Measurements from ENCODE around the gene LGALS16. TPM values are rescaled to one million over a fixed set of nuclear protein-coding genes. Genes with fewer than 3 reads are reported as not detected.

LGALS16 gene
- total RNA-seq, 2 experiments from 2014 or later: not detected

- Mint-ChIP-seq H3K4me1 (ENCODE audit: low read depth) (no peaks in the 10 kb centered on the region), H3K36me3 (ENCODE audit: low read depth) (no peaks in the 10 kb centered on the region), H3K9me3 (no peaks in the 10 kb centered on the region), H3K4me3 (no peak overlapping the region), H3K27me3 (peaks cover 93% of the 10 kb centered on the region), H3K27ac (no peak overlapping the region)
- ATAC-seq (ENCODE audit: poor library complexity): no peak
- ChIA-PET CTCF (no interaction called here), POLR2A (no interaction called here)
- no peak for TF ChIP-seq CTCF (IDR thresholded peaks at IDR 0.05)
- Histone ChIP-seq H3K9me3 (ENCODE audit: control insufficient read depth in 1 of 2, insufficient read depth in 1 of 2, low read length in 2 of 2) (no peaks in the 10 kb centered on the region), H3K4me3 (ENCODE audit: low read length) (no peak overlapping the region), H3K27ac (ENCODE audit: low read depth in 1 of 2, low read length in 2 of 2) (no peak overlapping the region), H3K36me3 (ENCODE audit: insufficient read depth, low read length) (no peaks in the 10 kb centered on the region), H3K27me3 (ENCODE audit: control insufficient read depth in 1 of 2, insufficient read depth in 2 of 2, low read length in 2 of 2) (peaks cover 26 to 30% of the 10 kb centered on the region in 2 experiments), H3K4me1 (ENCODE audit: insufficient read depth, low read length) (no peaks in the 10 kb centered on the region)
- DNase-seq: no peak
- intact Hi-C loops (cut with DNase I, micrococcal nuclease): no loop called here
Observed at GRCh38 chr19:39641773-39642172, 13.9 kb upstream of the LGALS16 start.

GRCh38 chr19:39643591-39643990 is 12.1 kb upstream of the LGALS16 start:
- intact Hi-C loops (cut with DNase I, micrococcal nuclease): no loop called here
- POLR2A ChIA-PET: no interaction called here
- DNase-seq (no peak), ATAC-seq (ENCODE audit: poor library complexity) (no peak)
- Histone ChIP-seq H3K4me1 (ENCODE audit: insufficient read depth, low read length) (no peaks in the 10 kb centered on the region), H3K27ac (ENCODE audit: low read depth in 1 of 2, low read length in 2 of 2) (no peak overlapping the region), H3K9me3 (ENCODE audit: control insufficient read depth in 1 of 2, insufficient read depth in 1 of 2, low read length in 2 of 2) (no peaks in the 10 kb centered on the region), H3K4me3 (ENCODE audit: low read length) (no peak overlapping the region), H3K36me3 (ENCODE audit: insufficient read depth, low read length) (no peaks in the 10 kb centered on the region), H3K27me3 (ENCODE audit: control insufficient read depth in 1 of 2, insufficient read depth in 2 of 2, low read length in 2 of 2) (peaks cover 13 to 25% of the 10 kb centered on the region in 2 experiments)
- no peaks in the 10 kb centered on the region for H3K4me1 Mint-ChIP-seq (ENCODE audit: low read depth)
- peaks cover 95% of the 10 kb centered on the region for H3K27me3 Mint-ChIP-seq
- CTCF ChIA-PET: no interaction called here
- no peaks in the 10 kb centered on the region for H3K36me3 Mint-ChIP-seq (ENCODE audit: low read depth)
- H3K4me3 Mint-ChIP-seq: no peak overlapping the region
- no peak overlapping the region for H3K27ac Mint-ChIP-seq
- TF ChIP-seq CTCF (IDR thresholded peaks at IDR 0.05): no peak
- H3K9me3 Mint-ChIP-seq: no peaks in the 10 kb centered on the region

GRCh38 chr19:39645800-39646411 is 9.8 kb upstream of the LGALS16 start:
- Histone ChIP-seq H3K27ac (ENCODE audit: low read depth in 1 of 2, low read length in 2 of 2) (no peak overlapping the region), H3K4me3 (ENCODE audit: low read length) (no peak overlapping the region), H3K9me3 (ENCODE audit: control insufficient read depth in 1 of 2, insufficient read depth in 1 of 2, low read length in 2 of 2) (peaks cover 0 to 6% of the 10 kb centered on the region in 2 experiments), H3K36me3 (ENCODE audit: insufficient read depth, low read length) (no peaks in the 10 kb centered on the region), H3K4me1 (ENCODE audit: insufficient read depth, low read length) (no peaks in the 10 kb centered on the region), H3K27me3 (ENCODE audit: control insufficient read depth in 1 of 2, insufficient read depth in 2 of 2, low read length in 2 of 2) (peaks cover 14 to 21% of the 10 kb centered on the region in 2 experiments)
- H3K9me3 Mint-ChIP-seq: no peaks in the 10 kb centered on the region
- H3K27me3 Mint-ChIP-seq: peaks cover 88% of the 10 kb centered on the region
- ATAC-seq (ENCODE audit: poor library complexity) (no peak), DNase-seq (peak in 3 of 14 experiments; percentile 2 to 16 (median 10))
- no peaks in the 10 kb centered on the region for H3K36me3 Mint-ChIP-seq (ENCODE audit: low read depth)
- H3K4me3 Mint-ChIP-seq: no peak overlapping the region
- ChIA-PET CTCF (no interaction called here), POLR2A (no interaction called here)
- no peak overlapping the region for H3K27ac Mint-ChIP-seq
- intact Hi-C loops (cut with DNase I, micrococcal nuclease): no loop called here
- no peak for TF ChIP-seq CTCF (IDR thresholded peaks at IDR 0.05)
- no peaks in the 10 kb centered on the region for H3K4me1 Mint-ChIP-seq (ENCODE audit: low read depth)
